OCI-LY1 (cell line): ENCODE data around the gene MCCC2.

Source experiments
- H2AFZ ChIP-seq: fragments of 200-600 bp; sonication (generic), shearing (Covaris generic); 2 replicates; pipeline ENCODE4 v1.6.0; 2014; ENCODE audit warnings: antibody characterized with exemption, mild to moderate bottlenecking, low read length
- H3F3A ChIP-seq: fragments of 200-600 bp; sonication (generic), shearing (Covaris generic); 2 replicates; pipeline ENCODE4 v1.6.0; 2014; ENCODE audit warnings: mild to moderate bottlenecking, antibody characterized with exemption, low read length, moderate library complexity; ENCODE audit not compliant: insufficient read depth
- H3K27ac ChIP-seq: fragments of 200-600 bp; sonication (generic); 2 replicates; pipeline ENCODE4 v1.5.1; 2014; ENCODE audit warnings: low read length, mixed run types, mild to moderate bottlenecking, low read depth; ENCODE audit not compliant: poor library complexity, severe bottlenecking
- H3K27me3 ChIP-seq: fragments of 200-600 bp; sonication (generic); 2 replicates; pipeline ENCODE4 v1.6.0; 2014; ENCODE audit warnings: antibody characterized with exemption, mild to moderate bottlenecking, low read length, moderate library complexity; ENCODE audit not compliant: insufficient read depth
- H3K36me3 ChIP-seq: fragments of 200-600 bp; sonication (generic); 2 replicates; pipeline ENCODE4 v1.6.1; 2014; ENCODE audit warnings: mild to moderate bottlenecking, antibody characterized with exemption, low read length, moderate library complexity, mixed read lengths; ENCODE audit not compliant: insufficient read depth
- H3K4me1 ChIP-seq: fragments of 200-600 bp; sonication (generic); 2 replicates; pipeline ENCODE4 v1.5.1; 2014; ENCODE audit warnings: mild to moderate bottlenecking, low read length, moderate library complexity; ENCODE audit not compliant: insufficient read depth, severe bottlenecking
- H3K4me2 ChIP-seq: fragments of 200-600 bp; sonication (generic), shearing (Covaris generic); 2 replicates; pipeline ENCODE4 v1.6.1; 2014; ENCODE audit warnings: low read length
- H3K4me3 ChIP-seq: fragments of 200-600 bp; sonication (generic); 2 replicates; pipeline ENCODE4 v1.5.1; 2014; ENCODE audit warnings: low read length, low read depth, mild to moderate bottlenecking, mixed read lengths; ENCODE audit not compliant: poor library complexity, severe bottlenecking
- H3K79me2 ChIP-seq: fragments of 200-600 bp; shearing (Covaris generic); 2 replicates; pipeline ENCODE4 v1.6.1; 2016; ENCODE audit warnings: mixed run types, low read length, mixed read lengths; ENCODE audit not compliant: insufficient read depth
- H3K9ac ChIP-seq: fragments of 200-600 bp; sonication (generic), shearing (Covaris generic); 2 replicates; pipeline ENCODE4 v1.6.1; 2014; ENCODE audit warnings: mild to moderate bottlenecking, low read length, mixed read lengths
- H3K9me2 ChIP-seq: fragments of 200-600 bp; sonication (generic), shearing (Covaris generic); 2 replicates; pipeline ENCODE4 v1.6.1; 2014; ENCODE audit warnings: low read depth, mild to moderate bottlenecking, low read length, mixed read lengths
- H3K9me3 ChIP-seq: fragments of 200-600 bp; shearing (Covaris generic); 2 replicates; pipeline ENCODE4 v1.6.1; 2014; ENCODE audit warnings: low read length, mixed read lengths
- H4K20me1 ChIP-seq: fragments of 200-600 bp; sonication (generic), shearing (Covaris generic); 2 replicates; pipeline ENCODE4 v1.6.0; 2016; ENCODE audit warnings: mild to moderate bottlenecking, low read length; ENCODE audit not compliant: insufficient read depth
- CTCF ChIP-seq: fragments of 200-600 bp; sonication (generic), shearing (Covaris generic); IDR thresholded peaks from 2 replicates; pipeline ENCODE4 v1.5.1; 2017; ENCODE audit warnings: mild to moderate bottlenecking, antibody characterized with exemption, low read length, moderate library complexity, mixed read lengths
- EZH2 ChIP-seq: fragments of 200-600 bp; sonication (generic), shearing (Covaris generic); IDR thresholded peaks from 2 replicates; pipeline ENCODE4 v1.8.0; 2017; ENCODE audit warnings: borderline replicate concordance, mixed run types, mild to moderate bottlenecking, antibody characterized with exemption, low read length, moderate library complexity, mixed read lengths

The MCCC2 gene

GRCh38 chr5:71693828-71694427 is 106.8 kb downstream of the MCCC2 start:
- Histone ChIP-seq H3K27ac (no peak overlapping the region), H3K79me2 (no peaks in the 10 kb centered on the region), H3K36me3 (no peaks in the 10 kb centered on the region), H3K4me1 (no peaks in the 10 kb centered on the region), H3K9me3 (no peaks in the 10 kb centered on the region), H4K20me1 (no peaks in the 10 kb centered on the region), H3K9me2 (no peaks in the 10 kb centered on the region), H3K4me3 (no peak overlapping the region), H3F3A (no peaks in the 10 kb centered on the region), H3K4me2 (no peak overlapping the region), H2AFZ (no peak overlapping the region), H3K27me3 (no peaks in the 10 kb centered on the region), H3K9ac (no peak overlapping the region)
- TF ChIP-seq EZH2 (no peak), CTCF (no peak)

- Histone ChIP-seq H3K9ac (no peak overlapping the region), H3K9me2 (no peaks in the 10 kb centered on the region), H3K4me1 (no peaks in the 10 kb centered on the region), H3K27ac (no peak overlapping the region), H4K20me1 (no peaks in the 10 kb centered on the region), H3F3A (no peaks in the 10 kb centered on the region), H3K79me2 (no peaks in the 10 kb centered on the region), H3K9me3 (no peaks in the 10 kb centered on the region), H3K4me3 (no peak overlapping the region), H3K27me3 (no peaks in the 10 kb centered on the region), H3K4me2 (no peak overlapping the region), H2AFZ (no peak overlapping the region), H3K36me3 (no peaks in the 10 kb centered on the region)
- no peak for TF ChIP-seq CTCF
- no peak for TF ChIP-seq EZH2
Measured at GRCh38 chr5:71695071-71695470, 107.9 kb downstream of the MCCC2 start.

- Histone ChIP-seq H3K4me2 (no peak overlapping the region), H3K27ac (no peak overlapping the region), H3K9ac (no peak overlapping the region)
Measured at GRCh38 chr5:71695595-71695994, 108.5 kb downstream of the MCCC2 start.

More at GRCh38 chr5:71695595-71695994, 108.5 kb downstream of the MCCC2 start:
- Histone ChIP-seq H3K9me2 (no peaks in the 10 kb centered on the region), H4K20me1 (no peaks in the 10 kb centered on the region), H3K79me2 (no peaks in the 10 kb centered on the region), H3K4me1 (no peaks in the 10 kb centered on the region), H3K4me3 (no peak overlapping the region), H3K27me3 (no peaks in the 10 kb centered on the region), H3F3A (no peaks in the 10 kb centered on the region), H3K36me3 (no peaks in the 10 kb centered on the region), H3K9me3 (no peaks in the 10 kb centered on the region), H2AFZ (no peak overlapping the region)
- TF ChIP-seq EZH2 (no peak), CTCF (no peak)
